Measurements from ENCODE around the gene INIP. TPM values are rescaled to one million over a fixed set of nuclear protein-coding genes. Genes with fewer than 3 reads are reported as not detected.
A peak's percentile ranks its signal among the peaks of the same experiment; 100 is the strongest.
"Not testable (repeated sequence)": the region's sequence is repeated elsewhere in the genome, so short reads cannot be mapped to it uniquely, and the experiment has no call there.

The INIP gene
- total RNA-seq, 1 experiment from 2014 or later, result 16.0 TPM

DNA sequence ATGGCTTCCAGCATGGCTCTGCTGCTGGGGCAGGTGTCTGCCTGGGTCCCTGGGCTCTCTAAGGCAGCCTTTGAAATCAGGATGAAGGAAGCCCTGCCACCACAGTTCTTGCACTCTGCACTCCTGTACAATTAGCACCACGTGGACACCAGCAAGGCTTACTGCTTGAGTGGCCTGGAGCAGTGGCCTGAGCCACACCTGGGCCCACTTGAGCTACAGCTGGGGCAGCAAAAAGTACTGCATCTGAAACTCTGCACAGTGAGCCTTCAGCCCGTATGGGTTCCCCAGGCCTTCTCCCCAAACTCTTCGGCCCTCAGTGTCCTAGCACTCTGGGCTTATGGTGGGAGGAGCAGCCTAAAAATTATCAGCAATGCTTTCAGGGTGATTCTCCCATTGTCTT is 8.0 kb upstream of the INIP start:
- TF ChIP-seq ETV6 (CRISPR knock-in tag; IDR thresholded peaks at IDR 0.05), result no peak
- TF ChIP-seq GTF2I (CRISPR knock-in tag; conservative IDR thresholded peaks at IDR 0.05), result no peak
- TF ChIP-seq, protein P1, sequence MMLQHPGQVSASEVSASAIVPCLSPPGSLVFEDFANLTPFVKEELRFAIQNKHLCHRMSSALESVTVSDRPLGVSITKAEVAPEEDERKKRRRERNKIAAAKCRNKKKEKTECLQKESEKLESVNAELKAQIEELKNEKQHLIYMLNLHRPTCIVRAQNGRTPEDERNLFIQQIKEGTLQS (CRISPR knock-in tag; conservative IDR thresholded peaks at IDR 0.05), result no peak
- TF ChIP-seq ZBTB43 (CRISPR knock-in tag; IDR thresholded peaks at IDR 0.05), result no peak
- no peak for TF ChIP-seq GRHL2 (CRISPR knock-in tag; IDR thresholded peaks at IDR 0.05; ENCODE audit: insufficient replicate concordance, severe bottlenecking)
- no peak for TF ChIP-seq IRF1 (CRISPR knock-in tag; IDR thresholded peaks at IDR 0.05)
- no peak for TF ChIP-seq KAT7 (CRISPR knock-in tag; IDR thresholded peaks at IDR 0.05; ENCODE audit: borderline replicate concordance)
- no peak for TF ChIP-seq ZNF671 (CRISPR knock-in tag; IDR thresholded peaks at IDR 0.05)
- TF ChIP-seq ATF1 (CRISPR knock-in tag; IDR thresholded peaks at IDR 0.05), result no peak
- TF ChIP-seq ZBTB21 (CRISPR knock-in tag; IDR thresholded peaks at IDR 0.05; ENCODE audit: borderline replicate concordance), result no peak
- TF ChIP-seq ZMAT4 (CRISPR knock-in tag; IDR thresholded peaks at IDR 0.05), result no peak
- TF ChIP-seq, protein P2, sequence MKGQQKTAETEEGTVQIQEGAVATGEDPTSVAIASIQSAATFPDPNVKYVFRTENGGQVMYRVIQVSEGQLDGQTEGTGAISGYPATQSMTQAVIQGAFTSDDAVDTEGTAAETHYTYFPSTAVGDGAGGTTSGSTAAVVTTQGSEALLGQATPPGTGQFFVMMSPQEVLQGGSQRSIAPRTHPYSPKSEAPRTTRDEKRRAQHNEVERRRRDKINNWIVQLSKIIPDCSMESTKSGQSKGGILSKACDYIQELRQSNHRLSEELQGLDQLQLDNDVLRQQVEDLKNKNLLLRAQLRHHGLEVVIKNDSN (CRISPR knock-in tag; IDR thresholded peaks at IDR 0.05), result no peak
- TF ChIP-seq, protein P3, sequence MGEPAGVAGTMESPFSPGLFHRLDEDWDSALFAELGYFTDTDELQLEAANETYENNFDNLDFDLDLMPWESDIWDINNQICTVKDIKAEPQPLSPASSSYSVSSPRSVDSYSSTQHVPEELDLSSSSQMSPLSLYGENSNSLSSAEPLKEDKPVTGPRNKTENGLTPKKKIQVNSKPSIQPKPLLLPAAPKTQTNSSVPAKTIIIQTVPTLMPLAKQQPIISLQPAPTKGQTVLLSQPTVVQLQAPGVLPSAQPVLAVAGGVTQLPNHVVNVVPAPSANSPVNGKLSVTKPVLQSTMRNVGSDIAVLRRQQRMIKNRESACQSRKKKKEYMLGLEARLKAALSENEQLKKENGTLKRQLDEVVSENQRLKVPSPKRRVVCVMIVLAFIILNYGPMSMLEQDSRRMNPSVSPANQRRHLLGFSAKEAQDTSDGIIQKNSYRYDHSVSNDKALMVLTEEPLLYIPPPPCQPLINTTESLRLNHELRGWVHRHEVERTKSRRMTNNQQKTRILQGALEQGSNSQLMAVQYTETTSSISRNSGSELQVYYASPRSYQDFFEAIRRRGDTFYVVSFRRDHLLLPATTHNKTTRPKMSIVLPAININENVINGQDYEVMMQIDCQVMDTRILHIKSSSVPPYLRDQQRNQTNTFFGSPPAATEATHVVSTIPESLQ (CRISPR knock-in tag; IDR thresholded peaks at IDR 0.05), result no peak
- TF ChIP-seq, protein P4, sequence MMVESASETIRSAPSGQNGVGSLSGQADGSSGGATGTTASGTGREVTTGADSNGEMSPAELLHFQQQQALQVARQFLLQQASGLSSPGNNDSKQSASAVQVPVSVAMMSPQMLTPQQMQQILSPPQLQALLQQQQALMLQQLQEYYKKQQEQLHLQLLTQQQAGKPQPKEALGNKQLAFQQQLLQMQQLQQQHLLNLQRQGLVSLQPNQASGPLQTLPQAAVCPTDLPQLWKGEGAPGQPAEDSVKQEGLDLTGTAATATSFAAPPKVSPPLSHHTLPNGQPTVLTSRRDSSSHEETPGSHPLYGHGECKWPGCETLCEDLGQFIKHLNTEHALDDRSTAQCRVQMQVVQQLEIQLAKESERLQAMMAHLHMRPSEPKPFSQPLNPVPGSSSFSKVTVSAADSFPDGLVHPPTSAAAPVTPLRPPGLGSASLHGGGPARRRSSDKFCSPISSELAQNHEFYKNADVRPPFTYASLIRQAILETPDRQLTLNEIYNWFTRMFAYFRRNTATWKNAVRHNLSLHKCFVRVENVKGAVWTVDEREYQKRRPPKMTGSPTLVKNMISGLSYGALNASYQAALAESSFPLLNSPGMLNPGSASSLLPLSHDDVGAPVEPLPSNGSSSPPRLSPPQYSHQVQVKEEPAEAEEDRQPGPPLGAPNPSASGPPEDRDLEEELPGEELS (CRISPR knock-in tag; IDR thresholded peaks at IDR 0.05), result no peak
- TF ChIP-seq SP1 (CRISPR knock-in tag; conservative IDR thresholded peaks at IDR 0.05), result no peak
- no peaks in the 10 kb centered on the region for H3K27me3 Mint-ChIP-seq (ENCODE audit: low read depth)
- no peak overlapping the region for H3K4me3 Mint-ChIP-seq
- POLR2A ChIA-PET, result no interaction called here
- CTCF ChIA-PET, result no interaction called here
- H3K27ac Mint-ChIP-seq, result no peak overlapping the region
- no peak for DNase-seq (ENCODE audit: low spot score)
- H3K4me1 Mint-ChIP-seq, result no peaks in the 10 kb centered on the region
- ATAC-seq, result no peak
- no peaks in the 10 kb centered on the region for H3K36me3 Mint-ChIP-seq
- 0 out of 2 replicates have a peak, but pooled peaks cover 4% of the 10 kb centered on the region for H3K9me3 Mint-ChIP-seq

DNA sequence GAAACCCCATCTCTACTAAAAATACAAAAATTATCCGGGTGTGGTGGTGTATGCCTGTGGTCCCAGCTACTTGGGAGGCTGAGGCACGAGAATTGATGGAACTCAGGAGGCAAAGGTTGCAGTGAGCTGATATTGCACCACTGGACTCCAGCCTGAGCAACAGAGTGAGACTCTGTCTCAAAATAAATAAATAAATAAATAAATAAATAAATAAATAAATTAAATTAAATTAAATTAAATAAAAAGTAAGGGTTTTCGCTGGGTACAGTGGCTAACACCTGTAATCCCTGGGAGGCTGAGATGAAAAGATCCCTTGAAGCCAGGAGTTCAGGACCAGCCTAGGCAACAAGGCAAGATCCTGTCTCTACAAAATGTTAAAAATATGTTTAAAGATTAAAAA is 4.8 kb upstream of the INIP start:
- CTCF ChIA-PET, result interaction anchor here (0.7 kb wide), 1 partner anchor 97 kb away, joined by 6 read pairs; no protein-coding TSS in a partner anchor
- POLR2A ChIA-PET, result not testable (repeated sequence)

More for the DNA sequence above, 4.8 kb upstream of the INIP start:
- H3K36me3 Mint-ChIP-seq; H3K4me1 Mint-ChIP-seq; H3K27ac Mint-ChIP-seq; H3K27me3 Mint-ChIP-seq (ENCODE audit: low read depth); ATAC-seq; H3K9me3 Mint-ChIP-seq; H3K4me3 Mint-ChIP-seq; DNase-seq (ENCODE audit: low spot score): not testable (repeated sequence)
- TF ChIP-seq HMGA2 (CRISPR knock-in tag; IDR thresholded peaks at IDR 0.05), result peak; percentile 66; the same call in 1 of the 2 replicates
